ENCODE measurements around the gene ZNF563. TPM values are rescaled to one million over a fixed set of nuclear protein-coding genes. Genes with fewer than 3 reads are reported as not detected.
A peak's percentile ranks its signal among the peaks of the same experiment; 100 is the strongest.

The ZNF563 gene
- total and polyA plus RNA-seq, 8 donors = 0.58 to 9.4 (median 1.7) TPM

DNA sequence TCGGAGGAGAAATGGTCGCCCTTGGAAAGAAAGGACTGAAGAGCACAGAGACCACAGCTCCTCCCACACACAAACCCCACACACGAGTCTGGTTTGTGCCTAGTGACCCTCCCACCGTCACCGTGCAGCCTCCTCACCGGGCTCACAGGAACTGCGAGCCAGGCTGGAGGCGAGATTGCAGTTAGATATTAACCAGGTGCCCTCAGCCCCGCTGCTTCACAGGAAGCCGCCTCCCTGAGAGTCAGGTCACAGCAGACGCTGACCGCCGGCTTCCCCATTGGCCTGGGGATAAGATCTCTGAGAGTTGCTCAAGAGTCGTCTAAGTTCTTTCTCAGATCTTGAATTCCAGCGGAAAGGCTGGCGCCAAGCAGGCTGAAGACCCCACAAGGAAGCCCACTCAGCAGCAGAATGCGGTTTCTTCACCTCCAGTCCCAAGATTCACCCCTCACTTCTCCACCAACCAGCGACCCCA, 39.6 kb downstream of the ZNF563 start:
- peaks cover 0 to 6% (median 0%) of the 10 kb centered on the region in 4 donors for H3K36me3 ChIP-seq
- peak; percentile 91 to 92 for DNase-seq
- H3K27ac ChIP-seq = peak overlapping the region; percentile 96 to 99 (median 97)
- peaks cover 22 to 58% (median 52%) of the 10 kb centered on the region in 4 donors for H3K4me1 ChIP-seq
- peak; percentile 50 to 87 (median 84) for TF ChIP-seq POLR2AphosphoS5 (IDR thresholded peaks at IDR 0.05)
- no peak for TF ChIP-seq EP300 (IDR thresholded peaks at IDR 0.05)
- peak in 1 of 4 donors; percentile 42 for TF ChIP-seq POLR2A (IDR thresholded peaks at IDR 0.05)
- no peak for TF ChIP-seq CTCF (IDR thresholded peaks at IDR 0.05)
- 0 to 1% (median 1%) methylated on average over 9 to 18 of the region's 18 CpGs for WGBS, 5 donors
- intact Hi-C loops (cut with DNase I; ENCODE audit: low total_unique reads) = no loop called here
- no peaks in the 10 kb centered on the region for H3K9me3 ChIP-seq
- H3K4me3 ChIP-seq = peak overlapping the region; percentile 86 to 95 (median 92)
- no peaks in the 10 kb centered on the region for H3K27me3 ChIP-seq

DNA sequence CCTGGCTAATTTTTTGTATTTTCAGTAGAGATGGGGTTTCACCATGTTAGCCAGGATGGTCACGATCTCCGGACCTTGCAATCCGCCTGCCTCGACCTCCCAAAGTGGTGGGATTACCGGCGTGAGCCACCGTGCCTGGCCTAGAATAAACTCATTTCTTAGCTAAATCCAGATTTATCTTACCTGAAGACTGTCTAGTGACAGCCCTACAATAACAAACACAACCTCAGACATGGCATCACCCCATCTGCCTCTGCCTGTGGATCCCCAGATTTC, 43.7 kb downstream of the ZNF563 start:
- Histone ChIP-seq H3K27ac (peak overlapping the region in 4 of 5 donors; percentile 9 to 70 (median 50)), H3K9me3 (peaks cover 0 to 10% (median under 1%) of the 10 kb centered on the region in 4 donors), H3K4me1 (peaks cover 19 to 64% (median 50%) of the 10 kb centered on the region in 4 donors), H3K36me3 (peaks cover 0 to 13% (median 8%) of the 10 kb centered on the region in 4 donors), H3K27me3 (no peaks in the 10 kb centered on the region), H3K4me3 (no peak overlapping the region)
- WGBS, 5 donors = 95 to 100% (median 97%) methylated on average over 7 of the region's 7 CpGs
- intact Hi-C loops (cut with DNase I; ENCODE audit: low total_unique reads) = no loop called here
- TF ChIP-seq CTCF (IDR thresholded peaks at IDR 0.05) = no peak
- no peak for TF ChIP-seq EP300 (IDR thresholded peaks at IDR 0.05)
- TF ChIP-seq POLR2A (IDR thresholded peaks at IDR 0.05) = no peak
- no peak for TF ChIP-seq POLR2AphosphoS5 (IDR thresholded peaks at IDR 0.05)
- no peak for DNase-seq

DNA sequence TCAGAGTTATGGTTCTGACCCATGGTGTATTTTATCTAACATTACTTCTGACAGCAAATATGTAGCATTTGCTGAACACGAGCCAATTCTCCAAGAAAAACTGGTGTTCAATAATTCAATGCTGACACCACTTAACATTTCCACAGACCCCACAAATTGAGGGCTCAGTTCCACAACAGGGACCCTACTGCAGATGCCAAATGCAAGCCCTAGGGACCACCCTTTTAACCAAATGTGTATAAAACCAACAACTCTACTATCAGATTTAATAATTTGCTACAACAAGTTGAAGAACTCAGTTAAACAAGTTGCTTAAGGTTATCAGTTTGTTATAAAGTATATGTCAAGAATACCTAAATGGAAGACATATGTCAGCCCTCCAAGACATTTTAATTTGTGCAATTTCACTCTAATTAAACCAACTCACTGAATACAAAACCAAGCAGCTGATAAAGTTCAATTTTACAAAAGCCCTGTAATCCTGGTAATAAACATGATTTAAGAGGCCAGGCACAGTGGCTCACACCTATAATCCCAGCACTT, 45.4 kb downstream of the ZNF563 start:
- TF ChIP-seq POLR2AphosphoS5 (IDR thresholded peaks at IDR 0.05) (no peak), EP300 (IDR thresholded peaks at IDR 0.05) (no peak), POLR2A (IDR thresholded peaks at IDR 0.05) (no peak), CTCF (IDR thresholded peaks at IDR 0.05) (no peak)
- 53 to 75% (median 69%) methylated on average over 1 of the region's 1 CpG for WGBS, 5 donors
- peaks cover 0 to 19% (median 15%) of the 10 kb centered on the region in 4 donors for H3K36me3 ChIP-seq
- no peak for DNase-seq
- intact Hi-C loops (cut with DNase I; ENCODE audit: low total_unique reads) = no loop called here
- peaks cover 0 to 16% (median 4%) of the 10 kb centered on the region in 4 donors for H3K9me3 ChIP-seq
- H3K4me3 ChIP-seq = no peak overlapping the region
- H3K4me1 ChIP-seq = peaks cover 16 to 55% (median 43%) of the 10 kb centered on the region in 4 donors
- peak overlapping the region in 1 of 5 donors; percentile 68 for H3K27ac ChIP-seq
- H3K27me3 ChIP-seq = no peaks in the 10 kb centered on the region

DNA sequence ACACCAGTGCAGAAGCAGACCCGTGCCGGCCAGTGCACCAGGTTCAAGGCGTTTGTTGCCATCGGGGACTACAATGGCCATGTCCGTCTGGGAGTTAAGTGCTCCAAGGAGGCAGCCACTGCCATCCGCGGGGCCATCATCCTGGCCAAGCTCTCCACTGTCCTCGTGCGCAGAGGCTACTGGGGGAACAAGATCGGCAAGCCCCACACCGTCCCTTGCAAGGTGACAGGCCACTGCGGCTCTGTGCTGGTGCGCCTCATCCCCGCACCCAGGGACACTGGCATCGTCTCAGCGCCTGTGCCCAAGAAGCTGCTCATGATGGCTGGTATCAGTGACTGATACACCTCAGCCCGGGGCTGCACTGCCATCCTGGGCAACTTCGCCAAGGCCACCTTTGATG, 48.8 kb downstream of the ZNF563 start:
- H3K4me3 ChIP-seq = no peak overlapping the region
- TF ChIP-seq CTCF (IDR thresholded peaks at IDR 0.05) = no peak
- no peak for TF ChIP-seq POLR2AphosphoS5 (IDR thresholded peaks at IDR 0.05)
- no peak for TF ChIP-seq POLR2A (IDR thresholded peaks at IDR 0.05)
- TF ChIP-seq EP300 (IDR thresholded peaks at IDR 0.05) = no peak
- WGBS, 5 donors = 96 to 99% (median 97%) methylated on average over 13 to 18 of the region's 18 CpGs
- H3K27me3 ChIP-seq = no peaks in the 10 kb centered on the region
- no peak overlapping the region for H3K27ac ChIP-seq
- DNase-seq = no peak
- H3K36me3 ChIP-seq = peaks cover 0 to 22% (median 14%) of the 10 kb centered on the region in 4 donors
- peaks cover 0 to 32% (median 9%) of the 10 kb centered on the region in 4 donors for H3K9me3 ChIP-seq
- intact Hi-C loops (cut with DNase I; ENCODE audit: low total_unique reads) = no loop called here
- peaks cover 5 to 26% (median 17%) of the 10 kb centered on the region in 4 donors for H3K4me1 ChIP-seq
